ENCODE data around the gene GRAP.
"Not testable (repeated sequence)": the region's sequence is repeated elsewhere in the genome, so short reads cannot be mapped to it uniquely, and the experiment has no call there.

Gene GRAP

DNA sequence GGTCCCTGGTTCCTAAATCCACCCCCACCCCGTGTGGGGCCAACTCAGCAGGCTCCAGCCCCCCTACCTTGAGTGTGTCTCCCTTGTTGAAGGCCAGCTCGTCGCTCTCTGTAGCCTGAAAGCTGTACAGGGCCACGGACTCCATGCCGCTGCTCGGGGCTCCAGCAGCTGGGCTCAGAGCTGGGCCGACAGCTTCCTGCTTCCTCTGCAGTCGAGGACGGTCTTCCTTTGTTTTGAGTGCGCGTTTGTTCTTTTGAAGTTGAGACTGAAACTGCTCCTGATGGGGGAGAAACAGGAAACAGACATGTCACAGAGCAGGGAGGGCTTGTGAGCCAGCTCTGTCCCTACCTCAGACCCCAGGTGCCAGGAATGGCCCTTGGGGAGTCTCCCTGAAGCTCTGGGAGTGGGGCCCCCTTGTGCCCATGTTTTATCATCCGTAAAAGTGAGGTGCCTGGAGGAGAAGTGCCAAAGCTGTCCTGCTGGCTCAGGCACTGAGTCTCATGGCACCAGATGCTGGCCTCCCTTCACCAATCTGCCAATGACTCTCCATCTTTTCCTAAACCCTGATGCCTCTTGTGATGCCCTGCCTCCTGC is at the start of gene GRAP:
TSS of gene GRAP (minus strand) at position 176 of the 594 bp plus-strand sequence. CDS start at position 145, 31 bp downstream.
- not testable (repeated sequence) for H3K4me1 Mint-ChIP-seq (ENCODE audit: low read depth); H3K27ac Mint-ChIP-seq; H3K4me3 Mint-ChIP-seq; H3K36me3 Mint-ChIP-seq; H3K27me3 Mint-ChIP-seq; H3K9me3 Mint-ChIP-seq (ENCODE audit: low read depth)

DNA sequence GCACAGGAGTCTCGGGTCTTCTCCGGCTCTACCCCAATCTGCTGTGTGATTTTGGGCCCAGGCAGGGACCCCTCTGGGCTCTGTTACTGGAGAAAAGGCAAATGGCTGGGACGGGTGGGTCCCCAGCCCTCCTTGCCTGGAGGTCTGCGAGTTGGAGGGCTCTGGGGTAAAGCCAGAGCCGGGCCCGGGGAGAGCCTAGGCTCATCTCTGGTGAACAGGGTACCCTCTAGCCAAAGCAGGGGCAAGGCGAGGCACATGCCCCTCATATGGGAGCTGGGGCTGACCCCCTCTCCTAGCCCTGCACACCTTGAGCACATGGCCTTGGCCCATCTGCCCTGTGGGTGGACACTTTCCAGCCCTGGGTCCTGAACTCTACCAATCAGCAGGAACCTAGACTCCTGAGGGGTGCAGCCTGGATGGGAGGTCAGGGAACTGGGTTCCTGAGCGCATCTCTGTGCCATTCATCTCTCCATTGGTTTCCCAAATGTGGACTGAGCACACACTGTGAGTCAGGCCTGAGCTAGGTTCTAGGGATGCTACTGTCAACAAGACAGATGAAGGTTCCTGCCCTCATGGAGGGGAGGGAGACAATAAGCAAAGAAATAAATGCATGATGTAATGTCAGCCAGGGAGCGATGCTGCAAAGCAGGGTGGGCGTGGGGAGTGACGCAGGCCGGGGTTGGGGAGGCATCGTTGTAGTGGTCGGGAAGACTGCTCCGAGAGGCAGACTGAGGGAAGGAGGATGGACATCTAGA is 47.1 kb upstream of the GRAP start:
- not testable (repeated sequence) for H3K36me3 Mint-ChIP-seq; H3K4me3 Mint-ChIP-seq; H3K27ac Mint-ChIP-seq; H3K9me3 Mint-ChIP-seq (ENCODE audit: low read depth); H3K4me1 Mint-ChIP-seq (ENCODE audit: low read depth); H3K27me3 Mint-ChIP-seq

- H3K4me3 Mint-ChIP-seq; H3K9me3 Mint-ChIP-seq (ENCODE audit: low read depth); H3K36me3 Mint-ChIP-seq; H3K27me3 Mint-ChIP-seq; H3K27ac Mint-ChIP-seq; H3K4me1 Mint-ChIP-seq (ENCODE audit: low read depth): not testable (repeated sequence)
Measured at GRCh38 chr17:19092737-19093683, 46.3 kb upstream of the GRAP start.

DNA sequence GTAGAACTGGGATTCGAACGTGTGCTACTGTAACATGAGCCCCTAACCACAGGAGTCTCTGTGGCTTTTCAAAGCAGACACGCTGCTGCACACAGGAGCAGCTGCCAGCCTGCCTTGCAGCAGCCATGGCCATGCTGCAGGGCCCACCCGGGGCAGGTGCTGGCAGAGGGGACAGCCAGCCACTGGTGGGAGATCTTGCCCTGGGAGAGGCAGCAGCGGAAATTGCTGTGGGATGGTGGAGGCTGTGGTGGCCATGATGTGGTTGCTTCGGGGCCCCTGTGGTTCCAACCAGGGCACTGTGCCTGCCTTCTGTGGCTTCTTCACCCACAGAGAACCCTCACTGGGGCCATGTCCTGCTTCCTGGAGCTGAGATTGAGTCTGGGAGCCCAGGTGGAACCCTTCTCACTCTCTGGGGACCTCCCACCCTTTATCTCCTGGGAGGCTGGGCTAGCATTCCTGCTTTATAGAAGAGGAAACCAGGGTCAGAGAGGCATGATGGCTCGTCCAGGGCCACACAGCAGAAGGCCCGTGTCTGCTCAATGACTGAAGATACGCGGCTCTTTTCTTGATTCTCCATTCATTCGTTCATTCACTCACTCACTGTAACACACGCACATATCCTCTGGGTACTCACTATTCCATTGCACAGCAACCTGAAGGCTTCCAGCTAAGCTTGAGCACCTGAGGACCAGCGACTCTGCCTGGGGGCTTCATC is 43.5 kb upstream of the GRAP start:
- H3K9me3 Mint-ChIP-seq (ENCODE audit: low read depth); H3K27me3 Mint-ChIP-seq; H3K27ac Mint-ChIP-seq; H3K4me1 Mint-ChIP-seq (ENCODE audit: low read depth); H3K36me3 Mint-ChIP-seq; H3K4me3 Mint-ChIP-seq: not testable (repeated sequence)

GRCh38 chr17:19088804-19089685 is 42.3 kb upstream of the GRAP start:
- H3K27ac Mint-ChIP-seq; H3K9me3 Mint-ChIP-seq (ENCODE audit: low read depth); H3K36me3 Mint-ChIP-seq: not testable (repeated sequence)

GRCh38 chr17:19077386-19077785 is 30.6 kb upstream of the GRAP start:
- H3K27me3 Mint-ChIP-seq; H3K27ac Mint-ChIP-seq; H3K9me3 Mint-ChIP-seq (ENCODE audit: low read depth); H3K36me3 Mint-ChIP-seq; H3K4me1 Mint-ChIP-seq (ENCODE audit: low read depth); H3K4me3 Mint-ChIP-seq: not testable (repeated sequence)

More at GRCh38 chr17:19088804-19089685, 42.3 kb upstream of the GRAP start:
- H3K4me1 Mint-ChIP-seq (ENCODE audit: low read depth); H3K27me3 Mint-ChIP-seq; H3K4me3 Mint-ChIP-seq: not testable (repeated sequence)

- not testable (repeated sequence) for H3K4me1 Mint-ChIP-seq (ENCODE audit: low read depth); H3K27ac Mint-ChIP-seq; H3K27me3 Mint-ChIP-seq; H3K9me3 Mint-ChIP-seq (ENCODE audit: low read depth); H3K4me3 Mint-ChIP-seq; H3K36me3 Mint-ChIP-seq
Measured at GRCh38 chr17:19076398-19077192, 29.8 kb upstream of the GRAP start.

DNA sequence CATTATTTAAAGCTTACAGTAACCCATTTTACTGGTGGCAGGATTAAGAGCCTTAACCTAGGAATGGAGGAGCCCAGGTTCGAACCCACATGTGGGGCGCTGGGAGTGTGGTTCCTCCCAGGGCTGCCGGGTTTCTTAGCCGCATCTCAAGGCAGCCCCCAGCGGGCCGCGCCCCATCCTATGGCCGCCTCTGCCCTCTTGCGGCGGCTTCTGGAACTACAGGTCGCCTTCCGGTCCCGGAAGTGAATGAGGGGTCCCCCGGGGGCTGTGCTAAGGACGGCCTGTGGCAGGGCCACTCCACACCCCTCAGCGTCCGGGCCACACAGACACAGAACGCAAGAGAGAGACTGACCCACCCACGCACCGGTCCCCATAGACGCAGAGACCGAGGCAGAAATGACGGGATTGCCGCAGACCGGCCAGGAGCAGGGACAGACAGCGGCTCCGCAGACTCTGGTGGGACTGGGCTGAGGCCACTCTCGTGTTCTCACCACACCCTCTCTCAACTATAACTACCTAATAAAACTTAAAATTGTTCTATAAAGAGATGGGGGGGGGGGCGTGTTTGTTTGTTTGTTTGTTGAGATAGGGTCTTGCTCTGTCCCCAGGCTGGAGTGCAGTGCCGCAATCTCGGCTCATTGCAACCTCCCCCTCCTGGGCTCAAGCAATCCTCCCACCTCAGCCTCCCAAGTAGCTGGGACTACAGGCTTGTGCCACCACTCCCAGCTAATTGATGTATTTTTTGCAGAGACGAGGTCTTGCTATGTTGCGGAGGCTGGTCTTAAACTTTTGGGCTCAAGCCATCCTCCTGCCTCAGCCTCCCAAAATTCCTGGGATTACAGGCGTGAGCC is 23.8 kb upstream of the GRAP start:
- H3K27ac Mint-ChIP-seq; H3K4me1 Mint-ChIP-seq (ENCODE audit: low read depth); H3K27me3 Mint-ChIP-seq; H3K9me3 Mint-ChIP-seq (ENCODE audit: low read depth); H3K36me3 Mint-ChIP-seq; H3K4me3 Mint-ChIP-seq: not testable (repeated sequence)

DNA sequence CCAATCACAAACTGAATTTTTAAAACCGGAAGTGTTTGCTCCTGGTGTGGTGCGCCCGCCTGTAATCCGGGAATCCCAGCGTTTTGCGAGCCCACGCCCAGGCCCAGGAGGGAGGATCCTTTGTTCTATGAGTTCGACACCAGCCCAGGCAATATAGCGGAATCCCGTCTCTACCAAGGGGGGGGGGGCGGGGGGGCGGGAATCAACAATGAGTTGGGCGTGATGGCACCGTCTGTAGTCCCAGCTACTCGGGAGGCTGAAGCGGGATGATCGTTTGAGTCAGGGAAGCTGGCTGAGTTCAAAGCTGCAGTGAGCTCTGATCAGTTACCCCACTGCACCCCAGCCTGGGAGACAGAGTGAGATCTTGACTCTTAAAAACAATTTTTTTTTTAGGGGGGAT is 17.6 kb upstream of the GRAP start:
- not testable (repeated sequence) for H3K9me3 Mint-ChIP-seq (ENCODE audit: low read depth); H3K27me3 Mint-ChIP-seq; H3K4me1 Mint-ChIP-seq (ENCODE audit: low read depth); H3K27ac Mint-ChIP-seq; H3K36me3 Mint-ChIP-seq
- H3K4me3 Mint-ChIP-seq: peak overlapping the region; percentile 57

DNA sequence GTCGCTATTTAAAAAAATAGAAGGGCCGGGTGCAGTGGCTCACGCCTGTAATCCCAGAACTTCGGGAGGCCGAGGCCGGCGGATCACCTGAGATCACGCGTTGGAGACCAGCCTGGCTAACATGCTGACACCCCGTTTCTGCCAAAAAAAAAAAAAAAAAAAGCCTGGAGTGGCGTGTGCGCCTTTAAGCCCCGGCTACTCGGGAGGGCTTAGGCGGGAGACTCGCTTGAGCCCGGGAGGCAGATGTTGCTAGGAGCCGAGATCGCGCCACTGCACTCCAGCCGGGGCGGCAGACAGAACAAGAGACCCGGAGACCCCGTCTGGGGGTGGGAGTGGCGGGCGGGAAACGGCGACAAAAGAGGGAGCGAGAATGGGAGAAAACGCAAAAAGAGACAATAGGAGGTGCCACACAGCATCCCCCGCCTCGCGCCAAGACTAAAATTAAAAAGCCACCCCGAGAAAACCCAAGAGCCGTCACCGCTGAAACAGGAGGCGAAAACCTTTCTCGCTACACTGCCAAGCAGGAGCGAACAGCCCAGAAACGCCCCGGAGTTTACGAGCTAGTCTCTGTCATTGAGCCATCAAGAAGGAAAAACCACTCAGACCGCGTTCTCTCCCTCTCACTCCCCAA is 16.7 kb upstream of the GRAP start:
- H3K27me3 Mint-ChIP-seq; H3K9me3 Mint-ChIP-seq (ENCODE audit: low read depth); H3K36me3 Mint-ChIP-seq; H3K27ac Mint-ChIP-seq; H3K4me1 Mint-ChIP-seq (ENCODE audit: low read depth): not testable (repeated sequence)
- H3K4me3 Mint-ChIP-seq: peak overlapping the region; percentile 53

GRCh38 chr17:19062718-19063325 is 16.1 kb upstream of the GRAP start:
- not testable (repeated sequence) for H3K4me3 Mint-ChIP-seq, H3K27ac Mint-ChIP-seq

DNA sequence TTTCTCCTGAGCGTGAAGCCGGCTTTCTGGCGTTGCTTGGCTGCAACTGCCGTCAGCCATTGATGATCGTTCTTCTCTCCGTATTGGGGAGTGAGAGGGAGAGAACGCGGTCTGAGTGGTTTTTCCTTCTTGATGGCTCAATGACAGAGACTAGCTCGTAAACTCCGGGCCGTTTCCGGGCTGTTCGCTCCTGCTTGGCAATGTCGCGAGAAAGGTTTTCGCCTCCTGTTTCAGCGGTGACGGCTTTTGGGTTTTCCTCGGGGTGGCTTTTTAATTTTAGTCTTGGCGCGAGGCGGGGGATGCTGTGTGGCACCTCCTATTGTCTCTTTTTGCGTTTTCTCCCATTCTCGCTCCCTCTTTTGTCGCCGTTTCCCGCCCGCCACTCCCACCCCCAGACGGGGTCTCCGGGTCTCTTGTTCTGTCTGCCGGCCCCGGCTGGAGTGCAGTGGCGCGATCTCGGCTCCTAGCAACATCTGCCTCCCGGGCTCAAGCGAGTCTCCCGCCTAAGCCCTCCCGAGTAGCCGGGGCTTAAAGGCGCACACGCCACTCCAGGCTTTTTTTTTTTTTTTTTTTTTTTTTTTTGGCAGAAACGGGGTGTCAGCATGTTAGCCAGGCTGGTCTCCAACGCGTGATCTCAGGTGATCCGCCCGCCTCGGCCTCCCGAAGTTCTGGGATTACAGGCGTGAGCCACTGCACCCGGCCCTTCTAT is 15.4 kb upstream of the GRAP start:
- not testable (repeated sequence) for H3K27me3 Mint-ChIP-seq; H3K9me3 Mint-ChIP-seq (ENCODE audit: low read depth); H3K4me1 Mint-ChIP-seq (ENCODE audit: low read depth); H3K36me3 Mint-ChIP-seq; H3K4me3 Mint-ChIP-seq; H3K27ac Mint-ChIP-seq

More at GRCh38 chr17:19062718-19063325, 16.1 kb upstream of the GRAP start:
- not testable (repeated sequence) for H3K36me3 Mint-ChIP-seq; H3K4me1 Mint-ChIP-seq (ENCODE audit: low read depth); H3K27me3 Mint-ChIP-seq; H3K9me3 Mint-ChIP-seq (ENCODE audit: low read depth)
